Tibial nerve (tissue), 4 donors: Measurements from ENCODE around the gene ZNF138.

ENCODE experiments used
- EP300 ChIP-seq, 2 donors: sonication (generic); formaldehyde crosslinking; IDR thresholded peaks; one replicate each; pipeline ENCODE4 v1.6.1; 2017; ENCODE audit warnings: antibody characterized with exemption in 2 of 2, mild to moderate bottlenecking in 1 of 2
- POLR2A ChIP-seq, 2 donors: fragments of 450-650 bp; IDR thresholded peaks; one replicate each; pipeline ENCODE4 v1.6.1; 2017; ENCODE audit warnings: antibody characterized with exemption in 2 of 2, mild to moderate bottlenecking in 2 of 2, moderate library complexity in 2 of 2
- TF ChIP-seq, protein P1 (sequence below), 5 experiments: fragments of 200-600 bp in 3 of 5; fragments of 450-650 bp in 2 of 5; sonication (generic) in 3 of 5; IDR thresholded peaks; one replicate each; pipeline ENCODE4 v1.5.1; 2016 to 2019; ENCODE audit warnings: antibody characterized with exemption in 5 of 5, mild to moderate bottlenecking in 3 of 5, moderate library complexity in 2 of 5

DNA sequence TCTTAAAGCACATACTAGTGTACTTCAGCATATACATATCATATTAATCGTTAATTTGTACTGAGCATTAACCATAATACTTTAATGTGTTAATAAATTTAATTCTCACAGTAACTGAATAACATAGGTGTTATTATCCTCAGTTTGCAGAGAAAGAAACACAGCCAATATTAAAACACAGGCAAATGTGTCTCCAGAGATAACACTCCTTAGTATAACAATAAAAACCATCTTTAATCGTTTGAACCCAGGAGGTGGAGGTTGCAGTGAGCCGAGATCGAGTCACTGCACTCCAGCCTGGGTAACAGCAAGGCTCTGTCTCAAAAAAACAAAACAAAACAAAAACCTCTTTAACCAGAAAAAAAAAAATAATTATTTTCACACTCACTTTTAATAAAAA, 59.5 kb downstream of the ZNF138 start:
- TF ChIP-seq, protein P1, sequence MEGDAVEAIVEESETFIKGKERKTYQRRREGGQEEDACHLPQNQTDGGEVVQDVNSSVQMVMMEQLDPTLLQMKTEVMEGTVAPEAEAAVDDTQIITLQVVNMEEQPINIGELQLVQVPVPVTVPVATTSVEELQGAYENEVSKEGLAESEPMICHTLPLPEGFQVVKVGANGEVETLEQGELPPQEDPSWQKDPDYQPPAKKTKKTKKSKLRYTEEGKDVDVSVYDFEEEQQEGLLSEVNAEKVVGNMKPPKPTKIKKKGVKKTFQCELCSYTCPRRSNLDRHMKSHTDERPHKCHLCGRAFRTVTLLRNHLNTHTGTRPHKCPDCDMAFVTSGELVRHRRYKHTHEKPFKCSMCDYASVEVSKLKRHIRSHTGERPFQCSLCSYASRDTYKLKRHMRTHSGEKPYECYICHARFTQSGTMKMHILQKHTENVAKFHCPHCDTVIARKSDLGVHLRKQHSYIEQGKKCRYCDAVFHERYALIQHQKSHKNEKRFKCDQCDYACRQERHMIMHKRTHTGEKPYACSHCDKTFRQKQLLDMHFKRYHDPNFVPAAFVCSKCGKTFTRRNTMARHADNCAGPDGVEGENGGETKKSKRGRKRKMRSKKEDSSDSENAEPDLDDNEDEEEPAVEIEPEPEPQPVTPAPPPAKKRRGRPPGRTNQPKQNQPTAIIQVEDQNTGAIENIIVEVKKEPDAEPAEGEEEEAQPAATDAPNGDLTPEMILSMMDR (IDR thresholded peaks at IDR 0.05) = no peak
- TF ChIP-seq POLR2A (IDR thresholded peaks at IDR 0.05) (no peak), EP300 (IDR thresholded peaks at IDR 0.05) (no peak)
